Measurements from ENCODE around the gene TRIM44.
"Not testable (repeated sequence)": the region's sequence is repeated elsewhere in the genome, so short reads cannot be mapped to it uniquely, and the experiment has no call there.

TRIM44 gene

DNA sequence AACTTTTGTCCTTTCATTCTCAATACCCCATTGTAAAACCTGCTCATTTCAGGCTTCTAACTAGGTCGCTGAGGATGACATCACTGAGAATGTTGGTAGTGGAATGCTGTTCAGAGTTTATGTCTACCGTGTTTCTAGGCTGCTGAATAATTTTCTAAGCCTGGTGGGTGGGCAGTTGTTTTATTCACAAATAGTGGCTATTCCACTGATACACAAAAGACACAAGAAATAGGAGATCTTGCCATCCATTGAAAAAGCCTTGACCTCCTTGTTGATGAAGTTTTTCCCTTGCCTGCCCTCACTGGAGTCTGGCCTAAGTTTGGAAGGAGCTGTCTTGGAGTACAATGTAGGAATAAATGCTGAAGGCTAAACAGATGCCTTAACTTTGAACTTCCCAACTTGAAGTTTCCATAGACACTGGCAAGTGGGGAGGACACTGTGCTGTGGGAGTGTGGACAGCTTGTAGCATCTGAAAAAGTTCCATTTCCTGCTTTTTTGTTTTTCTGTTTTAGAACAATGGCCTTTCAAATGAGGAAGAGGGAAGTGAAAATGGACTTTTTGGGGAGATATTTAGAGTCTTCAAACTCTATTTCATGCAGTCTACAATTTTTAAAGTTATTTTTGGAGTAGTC is 59.2 kb downstream of the TRIM44 start:
- DNase-seq, result no peak

GRCh38 chr11:35722641-35723040 is 60.1 kb downstream of the TRIM44 start:
- no peak for DNase-seq

GRCh38 chr11:35723493-35723892 is 60.9 kb downstream of the TRIM44 start:
- no peak for DNase-seq

- no peak for DNase-seq
These were observed 61.3 kb downstream of the TRIM44 start for GRCh38 chr11:35723913-35724312.

DNA sequence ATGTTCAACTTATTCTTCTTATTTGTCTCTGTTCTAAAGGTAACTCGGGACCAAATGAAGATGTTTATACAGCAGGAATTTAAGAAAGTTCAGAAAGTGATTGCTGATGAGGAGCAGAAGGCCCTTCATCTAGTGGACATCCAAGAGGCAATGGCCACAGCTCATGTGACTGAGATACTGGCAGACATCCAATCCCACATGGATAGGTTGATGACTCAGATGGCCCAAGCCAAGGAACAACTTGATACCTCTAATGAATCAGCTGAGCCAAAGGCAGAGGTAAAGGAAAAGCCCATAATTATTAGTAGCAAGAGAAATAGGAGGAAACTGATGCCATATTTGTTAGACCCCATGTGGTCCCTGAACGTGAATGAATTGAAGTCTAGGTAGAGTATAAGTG is 63.3 kb downstream of the TRIM44 start:
- no peak for DNase-seq

GRCh38 chr11:35727140-35727539 is 64.6 kb downstream of the TRIM44 start:
- DNase-seq, result no peak

DNA sequence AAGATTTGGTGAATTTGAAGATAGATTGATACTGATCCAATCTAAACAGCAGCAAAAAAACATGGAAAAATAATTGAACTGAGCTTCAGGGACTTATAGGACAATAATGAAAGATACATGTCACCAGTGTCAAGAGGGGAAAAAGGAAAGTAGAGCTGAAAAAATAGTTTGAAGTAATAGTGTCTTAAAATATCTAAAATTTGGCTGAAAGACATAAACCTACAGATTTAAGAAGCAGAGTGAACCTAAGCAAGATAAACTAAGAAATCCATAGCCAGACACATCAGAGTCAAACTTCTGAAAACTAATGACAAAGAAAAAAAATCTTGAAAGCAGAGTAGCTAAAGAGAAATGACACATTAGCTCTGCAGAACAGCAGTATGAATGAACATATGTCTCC is 67.7 kb downstream of the TRIM44 start:
- DNase-seq, result no peak

DNA sequence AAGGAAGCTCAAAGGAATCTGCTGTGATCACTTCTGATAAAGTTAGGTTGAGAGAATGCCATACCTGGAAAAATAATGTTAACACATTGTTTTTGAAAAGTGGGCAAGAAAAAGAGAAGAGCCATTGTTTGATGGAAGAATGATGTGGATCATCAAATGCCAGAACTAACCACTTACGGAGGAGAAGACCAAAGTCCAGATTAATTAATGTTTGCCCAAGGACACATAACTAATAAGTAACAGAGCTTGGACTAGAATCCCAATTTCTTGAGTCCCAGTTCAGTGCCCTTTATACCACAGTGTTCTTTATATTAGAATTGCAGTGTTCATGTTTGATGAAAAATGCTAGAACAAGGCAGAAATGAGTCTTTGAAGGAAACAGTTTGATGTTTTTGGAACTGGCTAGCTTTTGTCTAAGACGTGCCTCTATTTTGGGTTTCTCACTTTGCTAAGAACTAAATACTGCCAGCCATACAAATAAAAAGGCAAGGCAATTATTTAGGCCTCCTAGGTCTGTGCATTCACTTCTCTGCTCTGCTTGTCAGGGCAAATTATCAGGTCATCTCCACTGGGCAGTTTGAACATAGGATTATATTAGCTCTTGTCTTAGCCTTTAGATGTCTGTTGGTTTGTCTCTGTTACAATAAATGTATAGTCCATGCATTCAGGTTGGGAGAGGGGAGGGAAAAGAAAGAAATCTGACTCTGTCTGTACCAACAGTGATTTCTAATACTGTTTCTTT is 72.3 kb downstream of the TRIM44 start:
- DNase-seq, result no peak

DNA sequence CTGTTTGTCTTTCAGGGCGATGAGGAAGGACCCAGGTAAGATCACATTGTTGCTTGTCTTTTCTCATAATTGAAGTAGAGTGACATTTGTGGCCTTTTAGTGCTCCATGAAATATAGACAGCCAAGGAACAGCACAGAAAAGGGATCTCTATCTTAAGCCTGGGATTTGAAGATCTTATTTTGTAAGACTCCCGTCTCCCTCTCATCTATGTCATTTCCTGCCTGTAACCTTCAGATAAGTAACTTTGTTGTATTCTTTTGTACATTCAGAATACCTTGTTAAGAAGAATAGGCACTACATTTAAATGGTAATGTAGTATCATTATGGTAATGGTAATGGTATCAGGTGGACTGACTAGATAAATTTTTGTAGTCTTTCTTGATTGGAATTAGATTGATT is 72.8 kb downstream of the TRIM44 start:
- DNase-seq, result no peak

GRCh38 chr11:35735903-35736302 is 73.3 kb downstream of the TRIM44 start:
- no peak for DNase-seq

DNA sequence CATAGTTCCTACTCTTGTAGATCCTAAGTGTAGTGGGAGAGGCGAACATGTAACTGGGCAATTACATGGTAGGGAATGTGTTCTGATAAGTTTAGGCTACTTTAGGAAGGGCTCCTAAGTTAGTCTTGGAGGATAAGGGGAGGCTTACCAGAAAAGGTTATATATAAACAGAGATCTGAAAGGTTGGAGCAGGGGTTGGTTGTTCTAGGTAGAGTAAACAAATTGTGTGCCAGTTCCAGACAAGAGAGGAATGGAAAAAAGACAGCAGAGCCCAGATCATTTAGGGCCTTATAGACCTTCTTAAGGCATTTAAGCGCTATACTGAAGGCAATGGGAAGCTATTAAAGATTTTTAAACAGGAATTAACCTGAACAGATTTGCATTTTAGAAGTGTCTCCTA is 74.4 kb downstream of the TRIM44 start:
- DNase-seq, result no peak

GRCh38 chr11:35740061-35740799 is 77.7 kb downstream of the TRIM44 start:
- DNase-seq, result no peak

GRCh38 chr11:35742707-35743454 is 80.3 kb downstream of the TRIM44 start:
- no peak for DNase-seq

GRCh38 chr11:35746356-35747153 is 84.0 kb downstream of the TRIM44 start:
- DNase-seq, result no peak

- no peak for DNase-seq
These were observed 85.1 kb downstream of the TRIM44 start for GRCh38 chr11:35747668-35748067.

GRCh38 chr11:35748644-35749043 is 86.1 kb downstream of the TRIM44 start:
- no peak for DNase-seq

GRCh38 chr11:35750315-35750714 is 87.7 kb downstream of the TRIM44 start:
- DNase-seq, result no peak

DNA sequence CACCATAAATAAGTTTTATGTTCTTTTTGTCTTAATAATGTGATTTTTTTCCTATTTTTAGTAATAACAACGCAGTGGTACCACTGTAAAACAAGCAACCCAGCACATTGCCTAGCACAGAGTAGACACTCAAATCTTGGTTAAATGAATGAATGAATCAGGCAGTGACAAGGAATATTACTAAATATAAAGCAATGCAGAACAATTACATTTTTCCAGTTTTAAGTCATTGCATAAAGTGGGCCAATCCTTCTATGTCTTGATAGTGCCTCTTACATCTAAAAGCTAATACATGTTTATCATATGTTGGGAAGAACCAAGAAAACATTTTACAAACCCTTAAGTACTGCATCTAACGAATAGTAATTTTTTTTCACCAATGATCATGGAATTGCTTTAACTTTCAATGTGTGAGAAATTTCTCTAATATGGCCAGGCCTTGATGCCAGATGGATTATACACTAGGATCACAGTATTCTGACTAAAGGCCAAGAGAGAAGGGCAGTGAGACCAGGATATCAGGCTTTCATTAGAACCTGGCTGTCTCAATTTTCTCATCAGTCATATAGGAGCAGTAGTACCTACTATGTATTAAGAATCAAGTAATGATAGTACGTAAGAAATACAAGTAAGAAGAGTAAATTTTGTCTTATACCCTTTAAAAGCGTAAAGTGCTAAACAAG is 88.5 kb downstream of the TRIM44 start:
- no peak for DNase-seq

GRCh38 chr11:35751664-35752061 is 89.1 kb downstream of the TRIM44 start:
- DNase-seq, result no peak

- no peak for DNase-seq
These were observed 89.5 kb downstream of the TRIM44 start for GRCh38 chr11:35752115-35752514.

DNA sequence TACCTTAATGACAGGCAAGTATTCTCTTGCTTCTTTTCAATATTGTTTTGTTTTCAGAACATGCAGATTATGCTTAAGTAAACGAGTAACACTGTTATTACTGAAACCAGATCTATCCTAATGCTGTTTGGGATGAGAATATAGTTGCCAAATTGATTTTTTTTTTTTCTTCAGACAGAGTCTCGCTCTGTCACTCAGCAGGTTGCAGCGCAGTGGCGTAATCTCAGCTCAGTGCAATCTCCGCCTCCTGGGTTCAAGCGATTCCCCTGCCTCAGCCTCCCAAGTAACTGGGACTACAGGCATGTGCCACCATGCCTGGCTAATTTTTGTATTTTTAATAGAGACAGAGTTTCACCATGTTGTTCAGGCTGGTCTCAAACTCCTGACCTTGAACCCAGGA is 91.0 kb downstream of the TRIM44 start:
- DNase-seq, result not testable (repeated sequence)

GRCh38 chr11:35759951-35760350 is 97.4 kb downstream of the TRIM44 start:
- not testable (repeated sequence) for DNase-seq

All from activated naive CD4-positive, alpha-beta T cell treated with Interleukin-2 at 50 U/mL for 16 hours (primary cell).